ENCODE results near the gene POC1B. TPM values are rescaled to one million over a fixed set of nuclear protein-coding genes. Genes with fewer than 3 reads are reported as not detected.
"Not testable (repeated sequence)": the region's sequence is repeated elsewhere in the genome, so short reads cannot be mapped to it uniquely, and the experiment has no call there.

POC1B gene
- total RNA-seq, 1 donor from 2014 or later = 22.6 TPM

GRCh38 chr12:89476232-89476631 lies 49.6 kb downstream of the POC1B start:
- H3K4me3 Mint-ChIP-seq = no peak overlapping the region
- H3K4me1 Mint-ChIP-seq = peaks cover 33% of the 10 kb centered on the region

GRCh38 chr12:89475203-89475990 lies 50.5 kb downstream of the POC1B start:
- H3K36me3 Mint-ChIP-seq (ENCODE audit: low read depth) = peaks cover 11% of the 10 kb centered on the region
- H3K27me3 Mint-ChIP-seq = no peaks in the 10 kb centered on the region
- H3K4me1 Mint-ChIP-seq = peaks cover 39% of the 10 kb centered on the region
- no peak overlapping the region for H3K27ac Mint-ChIP-seq
- H3K4me3 Mint-ChIP-seq = no peak overlapping the region
- DNase-seq = peak; percentile 51
- intact Hi-C loops (cut with micrococcal nuclease) = no loop called here
- no peaks in the 10 kb centered on the region for H3K9me3 Mint-ChIP-seq

More at GRCh38 chr12:89476232-89476631, 49.6 kb downstream of the POC1B start:
- no peaks in the 10 kb centered on the region for H3K9me3 Mint-ChIP-seq
- DNase-seq = peak; percentile 46
- intact Hi-C loops (cut with micrococcal nuclease) = no loop called here
- H3K27me3 Mint-ChIP-seq = no peaks in the 10 kb centered on the region
- H3K27ac Mint-ChIP-seq = no peak overlapping the region
- H3K36me3 Mint-ChIP-seq (ENCODE audit: low read depth) = peaks cover 11% of the 10 kb centered on the region

DNA sequence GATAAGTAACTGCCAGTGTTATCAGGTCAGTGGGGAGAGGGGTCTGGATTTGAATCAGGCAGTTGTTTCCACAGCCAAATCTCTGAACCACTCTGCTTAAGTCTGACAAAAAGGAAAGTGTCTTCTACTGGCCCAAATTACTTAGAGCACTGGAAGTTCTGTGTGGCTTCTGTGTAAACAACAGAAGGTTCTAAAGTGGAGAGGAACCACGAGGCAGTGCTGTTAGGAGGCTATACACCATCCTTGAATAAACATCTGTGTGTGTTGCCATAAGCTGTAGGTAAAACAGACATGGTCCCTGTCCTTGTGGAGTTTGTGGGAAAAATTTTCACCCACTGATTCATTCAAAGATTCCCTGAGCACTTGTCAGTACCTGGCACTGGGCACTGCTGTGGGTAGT lies 51.2 kb downstream of the POC1B start:
- H3K4me1 Mint-ChIP-seq = peaks cover 41% of the 10 kb centered on the region
- H3K27me3 Mint-ChIP-seq = no peaks in the 10 kb centered on the region

DNA sequence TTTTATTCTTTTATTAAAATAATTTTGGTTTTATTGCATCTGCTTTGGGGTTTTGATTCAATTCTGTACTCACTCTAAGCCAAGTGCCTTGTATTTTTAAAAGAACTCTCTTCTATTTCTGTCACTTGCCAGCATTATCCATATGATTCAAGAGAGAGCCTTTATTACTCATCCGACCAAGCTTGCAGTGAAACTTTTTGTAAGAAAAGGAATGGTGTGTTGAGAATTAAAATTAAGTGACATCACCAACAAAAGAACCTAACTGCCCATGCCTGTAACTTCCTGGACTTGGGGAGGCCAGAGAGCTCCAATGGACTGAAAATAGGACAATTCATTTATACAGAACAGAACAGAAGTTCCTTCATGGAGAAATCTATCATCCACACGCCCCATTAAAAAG lies 53.3 kb downstream of the POC1B start:
- peaks cover 14% of the 10 kb centered on the region for H3K36me3 Mint-ChIP-seq (ENCODE audit: low read depth)
- H3K4me1 Mint-ChIP-seq = peaks cover 51% of the 10 kb centered on the region
- no peak overlapping the region for H3K4me3 Mint-ChIP-seq
- no peaks in the 10 kb centered on the region for H3K27me3 Mint-ChIP-seq
- intact Hi-C loops (cut with micrococcal nuclease) = loop anchor here (1.0 kb wide), 1 partner anchor 22 kb away; no protein-coding TSS in a partner anchor
- DNase-seq = peak; percentile 49
- H3K9me3 Mint-ChIP-seq = no peaks in the 10 kb centered on the region
- H3K27ac Mint-ChIP-seq = peak overlapping the region; percentile 66

More for the DNA sequence above, 51.2 kb downstream of the POC1B start:
- Mint-ChIP-seq H3K4me3 (no peak overlapping the region), H3K27ac (peak overlapping the region; percentile 4), H3K36me3 (ENCODE audit: low read depth) (peaks cover 11% of the 10 kb centered on the region), H3K9me3 (no peaks in the 10 kb centered on the region)
- intact Hi-C loops (cut with micrococcal nuclease) = no loop called here
- peak; percentile 56 for DNase-seq

- Mint-ChIP-seq H3K27ac (peak overlapping the region; percentile 22), H3K36me3 (ENCODE audit: low read depth) (peaks cover 23% of the 10 kb centered on the region), H3K27me3 (no peaks in the 10 kb centered on the region), H3K4me3 (no peak overlapping the region), H3K9me3 (no peaks in the 10 kb centered on the region), H3K4me1 (peaks cover 60% of the 10 kb centered on the region)
- intact Hi-C loops (cut with micrococcal nuclease) = loop anchor here (1.0 kb wide), 1 partner anchor 58 kb away; no protein-coding TSS in a partner anchor
- DNase-seq = peak; percentile 73
Observed at GRCh38 chr12:89470741-89471509, 54.9 kb downstream of the POC1B start.

- H3K4me3 Mint-ChIP-seq = peak overlapping the region; percentile 73
- DNase-seq = peak; percentile 76
- H3K27me3 Mint-ChIP-seq = no peaks in the 10 kb centered on the region
- H3K27ac Mint-ChIP-seq = peak overlapping the region; percentile 91
- H3K4me1 Mint-ChIP-seq = peaks cover 56% of the 10 kb centered on the region
- H3K9me3 Mint-ChIP-seq = no peaks in the 10 kb centered on the region
- peaks cover 24% of the 10 kb centered on the region for H3K36me3 Mint-ChIP-seq (ENCODE audit: low read depth)
- intact Hi-C loops (cut with micrococcal nuclease) = loop anchor here (1.0 to 5.0 kb wide), 7 partner anchors 55 to 429 kb away; partner anchors contain the start of genes ATP2B1 and GALNT4
Observed at GRCh38 chr12:89469361-89469760, 56.5 kb downstream of the POC1B start.

- Mint-ChIP-seq H3K9me3 (no peaks in the 10 kb centered on the region), H3K4me3 (peak overlapping the region; percentile 73), H3K4me1 (peaks cover 55% of the 10 kb centered on the region), H3K27me3 (no peaks in the 10 kb centered on the region), H3K36me3 (ENCODE audit: low read depth) (peaks cover 24% of the 10 kb centered on the region), H3K27ac (peak overlapping the region; percentile 91)
- peak; percentile 75 for DNase-seq
- intact Hi-C loops (cut with micrococcal nuclease) = loop anchor here (1.0 to 5.0 kb wide), 8 partner anchors 56 to 449 kb away; partner anchors contain the start of genes ATP2B1 and GALNT4
Observed at GRCh38 chr12:89468648-89469326, 57.1 kb downstream of the POC1B start.

- Mint-ChIP-seq H3K27me3 (no peaks in the 10 kb centered on the region), H3K27ac (peak overlapping the region; percentile 39), H3K4me1 (peaks cover 59% of the 10 kb centered on the region), H3K36me3 (ENCODE audit: low read depth) (peaks cover 24% of the 10 kb centered on the region), H3K9me3 (no peaks in the 10 kb centered on the region), H3K4me3 (peak overlapping the region; percentile 58)
- intact Hi-C loops (cut with micrococcal nuclease) = loop anchor here (1.0 to 5.0 kb wide), 6 partner anchors 77 to 449 kb away; partner anchors contain the start of gene ATP2B1
- DNase-seq = no peak
Observed at GRCh38 chr12:89468017-89468416, 57.8 kb downstream of the POC1B start.

DNA sequence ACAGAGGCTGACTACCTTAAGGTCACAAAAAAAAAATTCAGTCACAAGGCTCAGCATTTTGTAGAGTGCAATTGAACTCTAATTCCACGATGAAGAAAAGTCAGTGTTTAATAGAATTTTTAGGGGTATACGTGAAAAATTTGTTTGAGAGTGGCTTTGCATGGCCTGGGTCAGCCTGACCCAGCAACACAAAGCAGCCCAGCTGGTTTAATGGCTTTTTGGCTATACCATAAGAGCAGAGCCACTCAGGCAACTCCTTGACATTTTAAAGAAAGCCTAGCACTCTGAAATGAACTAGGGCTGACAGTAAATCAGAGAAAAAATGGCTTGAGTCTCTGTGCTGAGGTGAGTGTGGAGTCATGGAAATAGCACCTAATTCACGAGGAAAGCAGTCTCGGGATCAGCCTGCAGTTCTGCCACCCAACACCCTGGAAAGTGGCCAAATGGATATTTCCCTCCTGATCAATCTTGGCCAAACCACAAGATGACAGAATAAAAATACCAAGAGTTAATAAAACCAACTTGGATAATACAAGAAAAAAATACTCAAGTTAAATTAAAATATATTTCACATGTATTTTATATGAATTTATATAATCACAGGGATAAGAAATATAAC lies 60.8 kb downstream of the POC1B start:
- Mint-ChIP-seq H3K36me3 (ENCODE audit: low read depth) (peaks cover 18% of the 10 kb centered on the region), H3K27ac (no peak overlapping the region), H3K4me1 (peaks cover 51% of the 10 kb centered on the region), H3K4me3 (no peak overlapping the region), H3K9me3 (no peaks in the 10 kb centered on the region), H3K27me3 (no peaks in the 10 kb centered on the region)
- DNase-seq = no peak
- intact Hi-C loops (cut with micrococcal nuclease) = loop anchor here (5.0 kb wide), 2 partner anchors 223 to 242 kb away; partner anchors contain the start of gene ATP2B1

DNA sequence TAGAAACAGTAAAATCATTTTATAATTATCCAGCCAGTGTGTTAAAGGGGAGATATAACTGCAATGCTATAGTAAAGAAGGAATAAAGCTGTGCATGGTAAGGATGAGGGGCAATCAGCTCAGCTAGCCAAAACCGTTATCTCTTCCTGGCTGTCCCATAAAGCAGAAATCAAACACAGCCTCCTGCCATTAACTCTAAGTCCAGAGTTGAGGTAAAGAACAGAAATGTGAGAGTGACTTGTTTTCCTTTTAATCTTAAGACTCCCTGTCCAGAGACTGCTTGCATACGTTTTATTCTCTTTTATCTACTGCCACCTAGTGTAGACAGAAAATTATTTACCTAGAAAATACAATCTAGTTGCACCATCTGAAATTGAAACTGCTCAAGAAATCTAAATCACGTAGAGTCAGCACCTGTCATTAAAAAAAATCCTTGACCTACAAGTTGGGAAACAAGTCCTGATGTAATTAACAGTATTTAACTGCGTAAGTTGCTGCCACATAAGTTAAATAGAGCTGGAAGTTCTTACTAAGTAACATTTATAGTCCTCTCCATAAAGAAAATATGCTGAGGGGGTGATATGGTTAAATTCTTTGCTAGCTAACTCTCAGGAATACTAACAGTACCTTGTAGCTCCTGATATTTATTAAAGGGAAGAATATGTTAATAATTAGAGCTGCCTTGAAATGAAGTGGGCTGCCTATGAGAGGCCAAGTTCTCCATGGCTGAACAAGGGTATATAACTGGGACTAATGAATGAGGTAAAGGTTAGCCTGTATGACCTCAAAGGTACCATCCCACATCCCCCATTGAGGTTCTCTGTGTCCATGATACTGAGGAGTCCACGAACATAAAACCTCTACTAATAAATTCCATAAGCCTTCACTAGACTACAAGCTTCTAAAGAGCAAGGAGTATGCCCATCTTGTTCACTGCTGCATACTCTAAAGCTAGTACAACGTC lies 63.9 kb downstream of the POC1B start:
- intact Hi-C loops (cut with micrococcal nuclease) = loop anchor here (1.0 to 2.0 kb wide), 5 partner anchors 109 to 443 kb away; partner anchors contain the start of gene DUSP6
- Mint-ChIP-seq H3K9me3 (no peaks in the 10 kb centered on the region), H3K4me3 (peak overlapping the region; percentile 77), H3K27ac (peak overlapping the region; percentile 64), H3K36me3 (ENCODE audit: low read depth) (peaks cover 18% of the 10 kb centered on the region), H3K27me3 (no peaks in the 10 kb centered on the region), H3K4me1 (peaks cover 39% of the 10 kb centered on the region)
- peak; percentile 65 for DNase-seq

DNA sequence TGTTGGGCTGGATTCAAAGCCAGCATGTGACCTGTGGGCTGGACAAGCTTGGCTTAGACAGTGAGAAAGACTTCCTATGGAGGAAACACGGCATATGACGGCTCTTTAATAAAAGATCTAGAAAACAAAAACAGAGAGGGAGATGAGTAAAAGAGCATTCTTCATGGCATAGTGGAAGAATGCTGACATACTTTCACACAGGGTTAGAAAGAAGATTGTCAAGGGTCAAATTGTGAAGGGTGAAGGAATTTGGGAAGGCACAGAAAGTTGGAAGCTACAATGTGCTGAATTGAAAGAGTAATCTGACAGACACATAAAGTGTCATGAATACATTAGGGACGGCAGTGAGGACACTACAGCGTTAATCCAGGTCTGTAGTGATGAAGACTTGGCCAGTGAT lies 64.7 kb downstream of the POC1B start:
- Mint-ChIP-seq H3K4me1 (peaks cover 36% of the 10 kb centered on the region), H3K9me3 (no peaks in the 10 kb centered on the region), H3K36me3 (ENCODE audit: low read depth) (peaks cover 12% of the 10 kb centered on the region), H3K27me3 (no peaks in the 10 kb centered on the region), H3K27ac (peak overlapping the region; percentile 64), H3K4me3 (peak overlapping the region; percentile 77)
- intact Hi-C loops (cut with micrococcal nuclease) = loop anchor here (1.0 to 2.0 kb wide), 5 partner anchors 108 to 442 kb away; partner anchors contain the start of gene DUSP6
- DNase-seq = no peak

DNA sequence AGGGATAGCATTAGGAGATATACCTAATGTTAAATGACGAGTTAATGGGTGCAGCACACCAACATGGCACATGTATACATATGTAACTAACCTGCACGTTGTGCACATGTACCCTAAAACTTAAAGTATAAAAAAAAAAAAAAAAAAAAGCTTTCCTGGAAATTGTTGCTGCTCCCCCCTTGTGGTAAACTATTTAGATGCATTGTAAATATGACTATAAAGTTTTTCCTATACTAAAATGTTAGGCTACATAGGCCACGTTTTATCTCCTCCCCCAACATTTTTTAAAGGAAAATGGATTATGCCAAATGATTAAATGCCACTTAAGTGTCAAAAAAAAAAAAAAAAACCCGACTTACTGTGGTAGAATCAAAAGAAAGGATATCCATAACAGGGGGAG lies 66.6 kb downstream of the POC1B start:
- Mint-ChIP-seq H3K4me1 (peaks cover 32% of the 10 kb centered on the region), H3K36me3 (ENCODE audit: low read depth) (peaks cover 15% of the 10 kb centered on the region)
- H3K9me3 Mint-ChIP-seq; H3K4me3 Mint-ChIP-seq; H3K27ac Mint-ChIP-seq; DNase-seq; H3K27me3 Mint-ChIP-seq; intact Hi-C loops (cut with micrococcal nuclease): not testable (repeated sequence)

Data from activated CD4-positive, alpha-beta T cell treated with anti-CD3 and anti-CD28 coated beads, Interleukin-2, amount 10 ng/mL, durations not matched to agents 24 days and 14 days (primary cell).